PC-3 (cell line): ENCODE measurements around the gene ATXN7L1.

Experiments used
- EZH2 ChIP-seq: fragments of 300-600 bp; sonication (generic); IDR thresholded peaks from one replicate; pipeline ENCODE4 v1.6.1; 2017; ENCODE audit warnings: antibody characterized with exemption, mild to moderate bottlenecking, low read length; ENCODE audit not compliant: unreplicated experiment
- EZH2phosphoT487 ChIP-seq: fragments of 300-600 bp; sonication (generic); IDR thresholded peaks from 2 replicates; pipeline ENCODE4 v1.6.1; 2018; ENCODE audit warnings: mild to moderate bottlenecking, antibody characterized with exemption, low read length, borderline replicate concordance
- TF ChIP-seq, protein P1 (sequence below): fragments of 300-600 bp; sonication (generic); conservative IDR thresholded peaks from 2 replicates; pipeline ENCODE4 v1.5.1; 2017; ENCODE audit warnings: antibody characterized with exemption, low read depth, mild to moderate bottlenecking, low read length

- TF ChIP-seq, protein P1, sequence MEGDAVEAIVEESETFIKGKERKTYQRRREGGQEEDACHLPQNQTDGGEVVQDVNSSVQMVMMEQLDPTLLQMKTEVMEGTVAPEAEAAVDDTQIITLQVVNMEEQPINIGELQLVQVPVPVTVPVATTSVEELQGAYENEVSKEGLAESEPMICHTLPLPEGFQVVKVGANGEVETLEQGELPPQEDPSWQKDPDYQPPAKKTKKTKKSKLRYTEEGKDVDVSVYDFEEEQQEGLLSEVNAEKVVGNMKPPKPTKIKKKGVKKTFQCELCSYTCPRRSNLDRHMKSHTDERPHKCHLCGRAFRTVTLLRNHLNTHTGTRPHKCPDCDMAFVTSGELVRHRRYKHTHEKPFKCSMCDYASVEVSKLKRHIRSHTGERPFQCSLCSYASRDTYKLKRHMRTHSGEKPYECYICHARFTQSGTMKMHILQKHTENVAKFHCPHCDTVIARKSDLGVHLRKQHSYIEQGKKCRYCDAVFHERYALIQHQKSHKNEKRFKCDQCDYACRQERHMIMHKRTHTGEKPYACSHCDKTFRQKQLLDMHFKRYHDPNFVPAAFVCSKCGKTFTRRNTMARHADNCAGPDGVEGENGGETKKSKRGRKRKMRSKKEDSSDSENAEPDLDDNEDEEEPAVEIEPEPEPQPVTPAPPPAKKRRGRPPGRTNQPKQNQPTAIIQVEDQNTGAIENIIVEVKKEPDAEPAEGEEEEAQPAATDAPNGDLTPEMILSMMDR: no peak
- TF ChIP-seq EZH2phosphoT487 (no peak), EZH2 (no peak)
Measured at GRCh38 chr7:105651798-105652197, 224.6 kb downstream of the ATXN7L1 start.
